Measurements from ENCODE around the gene ASB18.

The ASB18 gene

GRCh38 chr2:236172255-236173035 is 91.8 kb downstream of the ASB18 start:
- no peak for DNase-seq

- DNase-seq: no peak
These were observed 92.4 kb downstream of the ASB18 start for GRCh38 chr2:236171680-236172254.

GRCh38 chr2:236171181-236171679 is 93.0 kb downstream of the ASB18 start:
- DNase-seq: no peak

GRCh38 chr2:236170590-236171165 is 93.5 kb downstream of the ASB18 start:
- DNase-seq: no peak

GRCh38 chr2:236169741-236170589 is 94.2 kb downstream of the ASB18 start:
- no peak for DNase-seq

- no peak for DNase-seq
These were observed 95.0 kb downstream of the ASB18 start for GRCh38 chr2:236169151-236169721.

GRCh38 chr2:236168110-236169080 is 95.8 kb downstream of the ASB18 start, which contains the start of gene GBX2:
Gene GBX2, minus strand, starts transcription at chr2:236168386. Its CDS starts 415 bp downstream, at chr2:236167971.
- DNase-seq: no peak

- DNase-seq: no peak
These were observed 96.7 kb downstream of the ASB18 start for GRCh38 chr2:236167297-236168109.

GRCh38 chr2:236166796-236167296 is 97.4 kb downstream of the ASB18 start:
- DNase-seq: no peak

- DNase-seq: no peak
These were observed 98.1 kb downstream of the ASB18 start for GRCh38 chr2:236165842-236166795.

GRCh38 chr2:236164925-236165841 is 99.0 kb downstream of the ASB18 start:
- no peak for DNase-seq

GRCh38 chr2:236164201-236164924 is 99.8 kb downstream of the ASB18 start:
- DNase-seq: no peak

- DNase-seq: no peak
These were observed 100.6 kb downstream of the ASB18 start for GRCh38 chr2:236163471-236164200.

GRCh38 chr2:236162882-236163470 is 101.2 kb downstream of the ASB18 start:
- no peak for DNase-seq

GRCh38 chr2:236162031-236162845 is 102.0 kb downstream of the ASB18 start:
- DNase-seq: no peak

All from activated CD4-positive, alpha-beta T cell treated with anti-CD3 and anti-CD28 coated beads, Interleukin-2, amount 50 U/mL, for 48 hours (primary cell).